ENCODE measurements around the gene MEDAG.
"Not testable (repeated sequence)": the region's sequence is repeated elsewhere in the genome, so short reads cannot be mapped to it uniquely, and the experiment has no call there.

Gene MEDAG

DNA sequence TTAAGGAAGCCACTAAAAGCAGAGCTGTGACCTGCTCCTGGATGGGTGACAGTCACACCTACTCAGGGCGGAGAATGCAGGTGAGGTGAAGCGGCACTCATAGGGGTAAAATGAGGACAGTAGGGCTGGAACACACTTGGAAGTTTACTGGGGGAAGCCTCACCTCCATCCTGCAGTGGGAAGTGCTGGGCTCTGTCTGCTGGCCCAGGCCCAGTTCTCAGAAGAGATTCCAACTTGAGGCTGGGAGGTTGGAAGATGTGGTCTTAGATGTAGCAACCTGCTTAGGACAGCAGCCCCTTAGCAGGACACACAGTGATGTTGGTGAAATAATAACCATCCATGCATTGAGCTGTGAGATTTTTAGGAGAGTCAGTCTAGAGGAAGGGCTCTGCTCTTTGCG lies 4.6 kb downstream of the MEDAG start:
- DNase-seq, result no peak

DNA sequence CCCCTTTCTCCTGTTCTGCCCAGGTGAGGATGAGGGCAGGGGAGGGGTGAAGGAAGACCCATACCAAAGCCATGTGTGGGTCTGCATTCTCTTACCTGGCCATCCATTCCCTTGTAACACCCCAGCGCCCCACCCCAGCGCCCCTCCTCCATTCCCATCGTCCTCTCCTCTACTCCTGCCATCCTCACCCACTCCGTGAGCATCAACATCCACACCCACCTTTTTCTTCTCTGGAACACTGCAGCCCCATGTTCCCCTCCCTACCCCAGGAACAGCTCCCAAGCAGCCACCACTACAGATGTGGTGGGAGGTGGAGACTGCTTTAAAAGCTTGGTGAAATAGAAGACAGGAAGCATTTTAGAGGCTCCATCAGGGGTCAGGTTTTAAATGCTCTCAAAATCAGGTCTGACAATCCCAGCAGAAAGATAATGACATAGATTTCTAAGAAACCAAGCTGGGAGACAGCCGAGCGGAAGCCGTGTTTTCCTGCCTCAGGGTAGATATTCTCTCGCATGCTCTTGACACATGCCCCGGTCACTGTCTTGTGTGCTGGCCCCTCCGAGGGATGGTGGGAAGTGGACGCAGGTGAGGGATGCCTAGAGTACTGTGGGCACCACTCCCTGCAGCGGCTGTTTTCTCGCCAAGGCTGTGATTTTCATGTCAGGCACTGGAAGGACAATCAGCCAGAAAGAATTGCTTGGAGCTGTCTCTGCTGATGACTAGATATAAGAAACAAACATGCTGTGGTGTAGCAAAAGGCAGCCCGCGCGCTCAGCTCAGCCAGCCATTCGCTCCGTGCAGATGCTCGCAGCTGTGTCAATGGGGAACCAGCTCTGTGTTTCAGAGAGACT lies 9.8 kb downstream of the MEDAG start:
- DNase-seq, result no peak

DNA sequence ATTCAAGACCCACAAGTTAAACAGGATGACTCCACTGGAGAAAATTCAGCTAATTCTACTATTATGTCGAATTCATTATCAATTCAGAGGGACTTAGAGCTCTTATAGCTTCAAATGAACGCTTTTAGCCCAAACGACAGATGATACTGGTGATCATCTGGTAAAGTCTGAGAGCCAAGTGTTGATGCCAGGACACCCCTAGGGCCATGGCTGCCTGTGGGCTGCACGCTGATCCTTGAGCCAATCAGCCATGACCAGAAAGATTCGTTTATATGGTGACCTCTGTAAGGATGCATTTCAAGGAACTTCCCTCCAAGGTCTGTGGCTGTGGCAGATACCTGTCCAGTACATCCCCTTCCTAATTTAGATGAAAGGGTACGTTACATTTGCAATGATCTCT lies 10.9 kb downstream of the MEDAG start:
- no peak for DNase-seq

DNA sequence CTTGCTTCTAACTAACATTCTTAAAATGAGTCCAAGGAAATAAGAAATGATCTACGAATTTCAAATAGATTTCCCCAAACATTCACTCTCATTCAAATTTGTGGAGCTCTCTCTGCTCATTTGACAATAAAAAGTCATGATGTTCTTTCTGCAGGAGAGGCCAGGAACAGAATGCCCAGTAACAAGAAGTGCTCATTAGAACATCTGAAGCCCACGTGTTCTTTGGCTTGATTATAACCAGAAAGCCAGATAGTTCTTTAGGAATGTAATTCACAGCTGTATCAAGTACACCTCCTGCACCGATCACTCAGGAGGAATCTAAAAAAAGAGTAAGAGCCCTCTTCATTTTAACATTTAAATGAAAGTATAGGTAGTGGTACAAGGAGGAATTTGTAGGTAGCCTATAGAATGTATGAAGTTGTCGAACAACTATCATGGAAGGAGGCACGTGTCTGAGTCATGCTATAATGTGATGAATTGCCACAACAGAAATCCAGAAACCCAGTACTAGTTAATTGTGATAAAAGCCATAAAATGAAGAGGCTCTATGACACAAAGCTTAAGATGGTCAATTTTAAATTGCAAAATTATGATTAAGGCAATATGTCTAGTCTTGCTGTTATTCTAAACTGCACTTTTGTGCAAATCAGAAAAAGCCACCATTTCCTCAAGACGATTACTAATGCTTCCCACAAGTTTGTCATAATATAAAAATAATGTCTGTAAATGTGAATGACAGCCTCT lies 12.8 kb downstream of the MEDAG start:
- DNase-seq, result no peak

DNA sequence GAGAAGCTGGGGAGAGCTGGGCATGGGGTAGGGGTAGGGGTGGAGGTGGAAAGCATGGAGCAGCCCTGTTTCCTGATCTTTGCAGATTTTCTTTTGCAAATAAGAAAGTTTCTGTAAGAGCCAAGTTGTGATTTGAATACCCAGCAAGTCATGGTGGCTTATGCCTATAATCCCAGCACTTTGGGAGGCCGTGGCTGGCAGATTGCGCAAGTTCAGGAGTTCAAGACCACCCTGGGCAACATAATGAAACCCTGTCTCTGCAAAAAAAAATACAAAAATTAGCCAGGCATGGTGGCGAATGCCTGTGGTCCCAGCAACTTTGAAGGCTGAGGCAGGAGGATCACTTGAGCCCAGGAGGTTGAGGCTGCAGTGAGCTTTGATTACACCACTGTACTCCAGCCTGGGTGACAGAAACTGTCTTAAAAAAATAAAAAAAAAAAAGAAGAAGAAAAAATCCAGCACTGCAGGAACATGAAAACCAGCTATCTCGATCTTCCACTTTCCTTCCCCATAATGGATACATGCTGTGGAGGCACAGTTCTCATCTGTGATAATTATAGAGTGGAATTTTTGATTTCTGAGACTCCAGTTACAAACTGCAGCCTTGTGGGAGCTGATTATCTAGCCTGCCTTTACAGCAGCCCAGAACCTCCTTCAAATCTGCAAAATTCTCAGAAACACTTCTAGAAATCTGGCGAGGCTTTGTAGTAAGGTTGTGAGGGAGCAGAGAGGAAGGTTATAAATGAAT lies 14.3 kb downstream of the MEDAG start:
- no peak for DNase-seq

DNA sequence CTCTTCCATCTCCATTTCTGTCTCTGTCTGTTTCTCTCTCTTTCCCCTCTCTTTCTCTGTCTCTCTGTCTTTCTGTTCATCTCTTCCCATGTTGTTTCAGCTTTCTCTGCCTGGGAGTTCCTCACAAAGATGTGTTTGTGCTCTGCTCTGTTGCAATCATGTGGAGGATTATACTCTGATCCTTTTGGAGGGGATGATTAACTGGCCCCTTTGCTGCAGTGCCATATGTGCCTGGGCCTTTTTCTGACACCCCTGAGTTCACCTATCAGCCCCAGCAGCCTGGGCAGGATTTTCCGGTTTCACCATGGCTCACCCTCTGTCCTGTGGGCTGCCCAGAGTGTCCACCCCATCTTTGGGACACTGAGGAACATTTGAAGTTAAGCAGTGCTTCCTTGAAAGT lies 17.3 kb downstream of the MEDAG start:
- no peak for DNase-seq

DNA sequence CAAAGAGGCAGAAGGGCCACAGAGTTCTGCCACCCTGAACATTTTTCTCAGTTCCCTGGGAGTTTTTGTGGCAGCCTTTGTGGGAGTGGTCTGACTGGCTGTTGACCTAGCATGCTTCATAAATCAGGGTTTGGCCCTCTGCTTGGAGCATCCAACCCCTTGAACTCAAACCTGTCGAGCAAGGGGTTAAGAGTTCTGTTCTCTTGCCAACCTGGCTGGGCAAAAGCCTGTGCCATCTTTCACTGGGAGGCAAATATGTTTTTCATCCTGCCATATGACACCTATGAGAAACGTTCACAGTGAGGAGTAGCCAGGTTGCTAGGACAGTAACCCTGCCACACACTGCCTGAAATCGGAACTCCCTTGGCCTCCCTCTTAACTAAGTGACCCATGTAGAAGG lies 18.6 kb downstream of the MEDAG start:
- no peak for DNase-seq

DNA sequence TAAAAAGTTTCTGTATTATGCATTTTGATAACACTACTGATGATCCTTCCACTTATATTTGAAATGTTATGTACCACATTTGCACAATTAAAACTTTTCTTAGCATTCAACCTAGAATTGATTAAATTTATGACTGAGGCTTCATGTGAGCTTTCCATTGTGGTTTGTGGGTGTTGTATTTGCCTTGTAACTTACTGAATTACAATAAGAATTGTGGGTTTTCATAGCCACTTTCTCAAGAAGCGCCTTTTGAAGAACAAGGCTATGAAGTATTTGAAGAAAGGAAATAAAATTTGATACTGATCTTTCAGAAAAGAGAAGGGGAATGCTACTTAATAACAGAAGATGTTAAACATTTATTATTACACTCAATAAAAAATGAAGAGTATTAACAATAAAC lies 19.4 kb downstream of the MEDAG start:
- DNase-seq, result no peak

DNA sequence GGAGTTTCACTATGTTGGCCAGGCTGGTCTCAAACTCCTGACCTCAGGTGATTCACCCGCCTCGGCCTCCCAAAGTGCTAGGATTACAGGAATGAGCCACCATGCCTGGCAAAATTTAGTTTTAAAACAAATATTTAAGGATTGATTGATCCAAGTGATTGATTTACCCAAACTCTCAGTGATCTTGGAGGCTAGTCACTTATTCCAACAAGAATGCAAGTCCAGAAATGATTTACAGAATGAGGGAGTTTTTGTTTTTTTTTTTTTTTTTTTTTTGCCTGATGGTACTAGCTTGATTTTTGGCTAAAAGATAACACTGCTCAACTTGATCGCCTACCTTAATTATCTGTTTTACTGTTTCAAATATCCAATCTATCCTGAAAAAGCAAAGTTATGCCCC lies 20.7 kb downstream of the MEDAG start:
- no peak for DNase-seq

DNA sequence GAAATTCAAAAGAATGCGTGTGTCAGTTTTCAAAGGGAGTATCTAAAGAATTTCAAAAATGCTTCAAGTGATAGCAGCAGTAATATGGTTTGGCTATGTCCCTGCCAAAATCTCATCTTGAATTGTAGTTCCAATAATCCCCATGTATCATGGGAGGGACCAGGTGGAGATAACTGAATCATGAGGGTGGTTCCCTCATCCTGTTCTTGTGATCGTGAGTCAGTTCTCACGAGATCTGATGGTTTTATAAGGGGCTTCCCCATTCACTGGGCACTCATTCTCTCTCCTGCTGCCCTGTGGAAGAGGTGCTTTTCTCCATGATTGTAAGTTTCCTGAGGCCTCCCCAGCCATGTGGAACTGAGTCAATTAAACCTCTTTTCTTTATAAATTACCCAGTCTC lies 21.1 kb downstream of the MEDAG start:
- DNase-seq, result not testable (repeated sequence)

DNA sequence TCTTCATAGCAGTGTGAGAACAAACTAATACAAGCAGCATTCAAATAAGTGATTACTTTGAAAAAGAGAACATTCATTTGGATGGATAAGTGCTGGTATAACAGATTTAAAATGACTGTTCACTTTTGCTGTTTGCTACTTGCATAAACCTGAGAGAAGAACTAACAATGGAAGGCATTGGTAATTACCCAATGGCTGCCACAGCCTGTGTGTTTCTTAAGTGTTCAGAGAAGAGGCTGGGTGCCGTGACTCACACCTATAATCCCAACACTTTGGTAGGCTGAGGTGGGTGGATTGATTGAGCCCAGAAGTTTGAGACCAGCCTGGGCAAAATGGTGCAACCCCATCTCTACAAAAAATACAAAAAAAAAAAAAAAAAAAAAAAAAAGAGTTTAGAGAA lies 21.5 kb downstream of the MEDAG start:
- DNase-seq, result no peak

DNA sequence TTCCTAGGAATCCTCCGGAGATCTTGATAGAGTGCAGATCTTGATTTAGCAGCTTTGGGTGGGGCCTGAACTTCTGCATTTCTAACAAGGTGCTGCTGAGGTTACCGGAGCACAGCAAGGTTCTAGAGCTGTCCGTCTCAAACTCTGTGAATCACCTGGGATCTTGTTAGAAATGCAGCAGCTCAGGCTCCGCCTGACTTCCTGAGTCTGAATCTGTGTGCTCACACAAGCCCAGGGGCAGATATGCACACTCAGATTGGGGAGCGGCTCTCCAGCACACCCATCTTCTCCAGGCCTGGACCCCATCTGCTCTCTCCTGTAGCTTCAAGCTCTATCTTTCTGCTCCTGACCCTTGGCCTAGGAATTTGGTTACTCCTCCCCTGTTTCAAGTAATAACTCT lies 22.9 kb downstream of the MEDAG start:
- DNase-seq, result no peak

DNA sequence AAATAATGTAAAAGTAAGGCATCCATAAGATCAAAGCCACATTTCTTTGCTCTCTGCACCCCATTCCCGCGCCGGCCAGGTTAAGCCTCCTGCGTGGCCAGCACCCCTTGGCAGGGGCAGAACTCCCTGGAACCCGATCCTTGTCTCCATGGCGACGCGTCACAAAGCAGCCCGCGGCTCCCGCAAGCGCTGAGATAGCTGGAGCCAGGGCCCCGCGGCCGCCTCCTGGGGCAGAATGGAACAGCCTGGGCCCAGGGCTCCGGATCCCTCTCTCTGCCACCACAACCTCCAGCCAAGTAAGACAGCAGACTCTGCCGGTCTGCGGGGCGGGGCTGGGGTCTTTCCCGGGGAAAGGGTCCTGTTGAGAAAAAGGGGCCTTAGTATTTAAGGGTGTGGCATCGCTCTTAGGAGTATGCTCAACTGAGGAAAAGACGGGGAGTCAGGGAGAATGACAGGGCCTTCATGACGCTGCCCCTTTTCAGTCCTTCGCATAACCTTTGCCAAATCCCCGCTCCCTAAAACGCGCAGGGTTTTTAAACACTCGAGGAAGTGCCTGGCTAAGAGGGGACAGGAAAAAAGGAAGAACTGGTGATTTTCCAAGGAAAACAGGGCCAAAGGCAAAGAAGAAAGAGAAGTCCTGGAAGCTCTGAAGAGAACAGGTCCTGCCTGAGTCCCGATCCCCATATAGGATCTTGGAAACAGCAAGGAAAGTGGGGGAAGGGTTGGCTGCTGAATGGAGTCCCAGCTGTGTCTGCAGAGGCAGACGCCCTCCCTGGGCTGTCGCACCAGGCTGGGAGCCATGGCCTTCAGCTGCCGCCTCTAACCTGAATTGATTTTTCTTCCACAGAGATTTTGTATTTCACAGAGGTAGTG lies 26.6 kb downstream of the MEDAG start, which contains the start of gene TEX26:
TSS of gene TEX26 (plus strand) at position 176 of the 873 bp plus-strand sequence. CDS start at position 236, 60 bp downstream.
- DNase-seq, result no peak

DNA sequence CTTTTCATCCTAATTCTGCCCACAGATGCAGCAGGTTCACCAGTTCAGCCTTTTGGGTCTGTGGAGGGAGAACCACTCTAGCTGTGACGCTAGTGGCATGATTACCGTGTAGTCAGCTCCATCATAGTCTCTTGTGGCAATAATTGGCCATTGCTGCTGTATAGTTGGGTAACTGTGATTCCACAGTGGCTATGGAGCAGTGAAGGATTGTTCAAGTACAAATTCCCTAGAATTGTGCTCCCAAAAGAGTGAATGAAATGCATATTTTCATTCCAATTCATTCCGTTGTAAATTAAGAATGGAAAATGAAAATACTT lies 27.2 kb downstream of the MEDAG start:
- DNase-seq, result no peak

DNA sequence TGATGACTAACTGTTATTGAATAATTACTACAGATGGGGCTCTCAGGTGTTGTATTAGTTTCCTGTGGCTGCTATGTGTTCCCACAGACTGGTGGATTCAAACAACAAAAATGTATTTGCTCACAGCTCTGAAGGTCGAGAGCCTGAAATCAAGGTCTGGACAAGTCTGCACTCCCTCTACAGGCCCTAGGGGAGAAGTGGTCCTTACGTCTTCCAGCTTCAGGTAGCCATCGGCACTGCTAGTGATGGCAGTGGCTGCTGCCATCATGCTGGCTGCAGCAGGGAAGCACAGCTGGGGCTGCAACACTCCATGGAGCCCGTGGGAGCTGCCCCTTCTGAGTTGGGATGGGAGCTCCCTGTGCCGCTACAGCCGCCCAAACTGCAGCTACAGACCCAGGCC lies 28.3 kb downstream of the MEDAG start:
- no peak for DNase-seq

DNA sequence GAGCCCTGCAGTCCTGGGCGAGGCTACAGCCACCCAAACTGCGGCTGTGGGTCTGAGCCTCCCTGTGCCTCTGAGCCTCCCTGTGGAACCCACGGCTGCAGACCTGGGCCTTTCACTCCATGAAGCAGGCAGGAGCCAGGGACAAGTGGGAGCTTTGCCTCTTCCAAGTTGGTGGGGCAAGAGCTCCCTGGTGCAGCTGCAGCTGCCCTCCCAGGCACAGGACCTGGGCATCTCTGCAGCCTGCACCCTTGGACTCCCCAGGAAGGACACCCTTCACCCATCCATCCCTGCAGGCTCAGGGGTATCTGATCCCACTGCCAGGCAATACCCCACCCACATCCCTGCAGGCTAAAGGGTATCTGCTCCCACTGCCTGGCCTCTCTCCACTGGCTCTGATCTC lies 28.7 kb downstream of the MEDAG start:
- no peak for DNase-seq

DNA sequence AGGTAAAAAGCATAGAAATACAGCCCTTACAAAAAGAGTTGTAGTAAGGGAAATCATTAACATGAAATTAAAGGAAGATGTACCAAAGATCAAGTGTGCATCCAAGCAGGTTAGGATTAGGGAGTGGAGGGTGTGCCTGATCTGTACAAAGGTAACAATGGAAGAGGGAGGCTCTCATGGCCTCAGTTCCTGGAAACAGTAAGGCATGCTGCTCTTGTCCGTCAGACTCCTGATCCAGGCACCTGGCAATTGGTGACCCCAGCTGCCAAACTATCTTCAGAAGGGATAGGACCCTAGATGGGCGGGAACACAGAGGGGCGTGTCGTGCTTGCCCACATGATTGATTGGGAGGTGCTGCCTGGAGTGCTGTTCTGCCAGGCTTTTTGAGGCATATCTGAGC lies 30.9 kb downstream of the MEDAG start:
- DNase-seq, result no peak

DNA sequence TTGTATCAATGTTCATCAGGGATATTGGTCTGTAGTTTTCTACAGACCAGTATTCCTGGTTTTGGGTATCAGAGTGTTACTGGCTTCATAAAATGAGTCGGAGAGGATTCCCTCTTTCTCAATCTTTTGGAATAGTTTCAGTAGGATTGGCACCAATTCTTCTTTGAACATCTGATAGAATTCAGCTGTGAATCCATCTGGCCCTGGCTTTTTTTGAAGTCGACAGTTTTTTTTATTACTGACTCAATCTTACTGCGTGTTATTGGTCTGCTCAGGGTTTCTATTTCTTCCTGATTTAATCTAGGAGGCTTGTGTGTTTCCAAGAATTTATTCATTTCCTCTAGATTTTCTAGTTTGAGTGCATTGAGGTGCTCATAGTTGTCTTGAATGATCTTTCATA lies 37.8 kb downstream of the MEDAG start:
- no peak for DNase-seq

DNA sequence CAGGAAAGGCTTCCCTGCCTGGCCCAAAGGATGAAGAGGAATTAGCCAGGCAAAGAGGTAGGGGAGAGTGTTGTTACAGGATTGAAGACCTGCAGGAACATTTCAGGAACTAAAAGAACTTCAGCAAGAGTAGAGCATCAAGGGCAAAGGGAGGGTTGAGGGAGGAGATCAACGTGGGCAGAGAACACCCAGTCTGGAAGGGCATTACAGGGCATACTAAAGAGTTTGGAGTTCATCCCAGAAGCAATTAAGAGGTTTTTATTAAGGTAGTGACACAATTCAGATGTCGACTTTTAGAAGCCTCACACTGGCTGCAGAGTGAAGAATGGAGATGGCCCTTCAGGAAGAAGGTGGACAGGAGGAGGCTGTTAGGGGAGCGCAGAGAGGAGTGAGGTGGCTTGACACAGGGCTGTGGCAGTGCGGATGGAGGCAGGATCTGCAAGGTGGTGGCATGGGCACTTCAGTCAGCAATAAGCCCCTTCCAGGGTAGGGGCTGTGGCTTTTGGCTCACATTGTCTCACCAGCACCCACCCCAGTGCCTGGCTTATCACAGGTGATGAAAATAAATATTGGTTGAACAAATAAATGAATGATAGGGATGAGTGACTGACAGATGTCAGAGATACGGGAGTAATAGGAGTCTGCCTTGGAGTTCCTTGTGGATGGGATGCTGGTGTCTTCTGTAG lies 51.3 kb downstream of the MEDAG start:
- no peak for DNase-seq

DNA sequence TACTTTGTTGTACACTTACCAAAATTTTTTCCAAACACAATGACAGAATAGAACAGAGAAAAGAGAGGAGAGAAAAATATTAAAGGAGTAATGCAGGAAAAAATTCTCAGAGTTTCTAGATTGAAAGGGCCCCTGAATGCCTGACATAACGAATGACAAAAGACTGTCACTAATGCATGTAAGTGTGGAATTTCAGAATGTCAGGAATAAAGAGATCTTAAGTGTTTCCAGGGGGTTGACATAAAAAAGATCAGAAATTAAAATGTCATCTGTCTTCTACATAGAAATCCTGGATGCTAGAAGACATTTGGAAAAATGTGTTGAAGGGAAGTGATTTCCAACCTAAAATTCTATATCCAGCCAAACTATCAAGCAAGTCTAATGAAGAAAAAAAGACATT lies 53.6 kb downstream of the MEDAG start:
- no peak for DNase-seq

DNA sequence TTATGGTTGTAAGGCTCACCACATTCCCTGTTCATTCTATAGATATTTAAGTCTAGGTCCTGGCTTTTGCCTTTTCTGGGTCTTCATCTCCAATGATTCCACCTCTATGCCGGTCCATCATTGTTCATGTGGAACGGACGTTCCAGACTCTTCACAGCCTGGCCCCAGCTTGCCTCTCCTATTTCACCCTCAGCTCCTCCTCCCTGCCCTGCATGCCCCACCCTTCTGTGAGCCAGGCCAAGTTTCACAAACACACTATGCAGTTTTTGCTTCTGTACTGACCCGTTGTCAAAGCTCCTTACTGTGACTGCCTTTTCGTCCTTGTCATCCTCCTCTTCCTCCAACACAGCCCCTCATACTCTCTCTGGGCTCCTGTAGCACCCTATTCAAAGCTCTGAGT lies 57.7 kb downstream of the MEDAG start:
- no peak for DNase-seq

DNA sequence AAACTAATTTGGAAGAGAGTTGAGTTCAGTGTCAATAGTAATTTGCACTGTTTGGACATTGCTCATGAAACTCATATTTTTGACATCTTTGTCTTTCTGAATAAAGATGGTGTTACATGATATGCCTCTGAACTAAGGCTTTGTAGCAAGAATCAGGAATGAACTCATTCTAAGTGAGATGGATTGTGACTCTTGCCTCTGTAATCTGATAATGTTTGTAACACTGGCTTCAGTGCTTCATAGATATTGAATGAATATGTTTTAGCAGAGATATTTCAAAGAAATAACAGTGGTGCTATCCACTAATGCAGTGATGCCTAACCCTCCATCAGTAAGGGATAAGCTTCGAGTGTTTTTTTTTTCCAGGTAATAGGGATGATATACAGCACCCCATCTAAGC lies 59.3 kb downstream of the MEDAG start:
- DNase-seq, result no peak

All from amniotic stem cell (primary cell).